ENCODE data around the gene CFAP107.
"Not testable (repeated sequence)": the region's sequence is repeated elsewhere in the genome, so short reads cannot be mapped to it uniquely, and the experiment has no call there.

Gene CFAP107

GRCh38 chr1:12714710-12715475 is 31.1 kb upstream of the CFAP107 start:
- H3K9ac ChIP-seq (ENCODE audit: low read length): no peak overlapping the region
- H3K9me3 ChIP-seq (ENCODE audit: control insufficient read depth, low read length): no peaks in the 10 kb centered on the region
- H3K4me1 ChIP-seq (ENCODE audit: control insufficient read depth, insufficient read depth, low read length): no peaks in the 10 kb centered on the region
- H3K4me3 ChIP-seq (ENCODE audit: low read length): no peak overlapping the region
- no peaks in the 10 kb centered on the region for H3K36me3 ChIP-seq (ENCODE audit: control insufficient read depth, insufficient read depth, low read length)
- no peaks in the 10 kb centered on the region for H3K27me3 ChIP-seq (ENCODE audit: control insufficient read depth, insufficient read depth, low read length)

- no peaks in the 10 kb centered on the region for H3K36me3 ChIP-seq (ENCODE audit: control insufficient read depth, insufficient read depth, low read length)
- no peak within 1 kb of the TSS for H3K4me3 ChIP-seq (ENCODE audit: low read length)
- H3K9ac ChIP-seq (ENCODE audit: low read length): no peak within 1 kb of the TSS
- no peaks in the 10 kb centered on the region for H3K4me1 ChIP-seq (ENCODE audit: control insufficient read depth, insufficient read depth, low read length)
- no peaks in the 10 kb centered on the region for H3K27me3 ChIP-seq (ENCODE audit: control insufficient read depth, insufficient read depth, low read length)
- H3K9me3 ChIP-seq (ENCODE audit: control insufficient read depth, low read length): no peaks in the 10 kb centered on the region
Measured at GRCh38 chr1:12715896-12716437, 30.0 kb upstream of the CFAP107 start, which contains the start of gene AADACL3. Gene AADACL3 (plus strand): TSS chr1:12716110. CDS start chr1:12716177, 67 bp downstream.

DNA sequence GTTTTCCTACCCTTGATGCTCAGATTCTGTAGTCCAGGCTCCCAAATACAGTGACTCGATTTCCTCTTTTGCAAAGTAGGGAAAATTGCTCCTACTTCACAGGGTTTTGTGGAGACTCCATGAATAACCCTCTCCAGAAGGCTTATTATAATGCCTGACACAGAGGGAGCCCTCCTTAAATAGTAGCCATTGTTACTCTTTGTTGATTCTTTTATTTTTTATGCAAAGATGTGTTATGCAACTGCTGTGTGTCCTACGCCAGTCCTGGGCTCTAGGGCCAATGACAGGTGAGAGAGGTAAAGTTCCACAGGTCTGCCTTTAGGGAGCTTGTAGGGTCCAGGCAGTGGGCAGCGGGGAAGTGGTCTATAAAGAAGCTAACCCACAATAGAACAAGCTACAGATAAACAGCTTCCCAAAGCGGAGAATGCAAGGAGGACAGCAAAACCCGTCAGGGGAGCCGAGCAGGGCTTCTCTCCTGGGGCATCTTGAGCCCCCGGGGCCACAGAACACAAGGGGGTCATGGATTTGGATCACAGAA is 28.6 kb upstream of the CFAP107 start:
- Histone ChIP-seq H3K9ac (ENCODE audit: low read length) (no peak overlapping the region), H3K4me3 (ENCODE audit: low read length) (no peak overlapping the region), H3K27me3 (ENCODE audit: control insufficient read depth, insufficient read depth, low read length) (no peaks in the 10 kb centered on the region), H3K36me3 (ENCODE audit: control insufficient read depth, insufficient read depth, low read length) (no peaks in the 10 kb centered on the region), H3K4me1 (ENCODE audit: control insufficient read depth, insufficient read depth, low read length) (no peaks in the 10 kb centered on the region), H3K9me3 (ENCODE audit: control insufficient read depth, low read length) (no peaks in the 10 kb centered on the region)

GRCh38 chr1:12722626-12723025 is 23.4 kb upstream of the CFAP107 start:
- no peaks in the 10 kb centered on the region for H3K9me3 ChIP-seq (ENCODE audit: control insufficient read depth, low read length)
- H3K4me1 ChIP-seq (ENCODE audit: control insufficient read depth, insufficient read depth, low read length): no peaks in the 10 kb centered on the region
- H3K27me3 ChIP-seq (ENCODE audit: control insufficient read depth, insufficient read depth, low read length): peaks cover 6% of the 10 kb centered on the region
- no peaks in the 10 kb centered on the region for H3K36me3 ChIP-seq (ENCODE audit: control insufficient read depth, insufficient read depth, low read length)
- no peak overlapping the region for H3K9ac ChIP-seq (ENCODE audit: low read length)
- H3K4me3 ChIP-seq (ENCODE audit: low read length): no peak overlapping the region

GRCh38 chr1:12728391-12728790 is 17.6 kb upstream of the CFAP107 start:
- no peaks in the 10 kb centered on the region for H3K4me1 ChIP-seq (ENCODE audit: control insufficient read depth, insufficient read depth, low read length)
- peaks cover 6% of the 10 kb centered on the region for H3K27me3 ChIP-seq (ENCODE audit: control insufficient read depth, insufficient read depth, low read length)
- H3K9me3 ChIP-seq (ENCODE audit: control insufficient read depth, low read length): no peaks in the 10 kb centered on the region
- no peak overlapping the region for H3K4me3 ChIP-seq (ENCODE audit: low read length)
- H3K9ac ChIP-seq (ENCODE audit: low read length): no peak overlapping the region
- no peaks in the 10 kb centered on the region for H3K36me3 ChIP-seq (ENCODE audit: control insufficient read depth, insufficient read depth, low read length)

- H3K4me1 ChIP-seq (ENCODE audit: control insufficient read depth, insufficient read depth, low read length): no peaks in the 10 kb centered on the region
- no peak overlapping the region for H3K4me3 ChIP-seq (ENCODE audit: low read length)
- H3K27me3 ChIP-seq (ENCODE audit: control insufficient read depth, insufficient read depth, low read length): peaks cover 6% of the 10 kb centered on the region
- no peak overlapping the region for H3K9ac ChIP-seq (ENCODE audit: low read length)
- H3K36me3 ChIP-seq (ENCODE audit: control insufficient read depth, insufficient read depth, low read length): no peaks in the 10 kb centered on the region
- no peaks in the 10 kb centered on the region for H3K9me3 ChIP-seq (ENCODE audit: control insufficient read depth, low read length)
Measured at GRCh38 chr1:12730156-12730555, 15.8 kb upstream of the CFAP107 start.

DNA sequence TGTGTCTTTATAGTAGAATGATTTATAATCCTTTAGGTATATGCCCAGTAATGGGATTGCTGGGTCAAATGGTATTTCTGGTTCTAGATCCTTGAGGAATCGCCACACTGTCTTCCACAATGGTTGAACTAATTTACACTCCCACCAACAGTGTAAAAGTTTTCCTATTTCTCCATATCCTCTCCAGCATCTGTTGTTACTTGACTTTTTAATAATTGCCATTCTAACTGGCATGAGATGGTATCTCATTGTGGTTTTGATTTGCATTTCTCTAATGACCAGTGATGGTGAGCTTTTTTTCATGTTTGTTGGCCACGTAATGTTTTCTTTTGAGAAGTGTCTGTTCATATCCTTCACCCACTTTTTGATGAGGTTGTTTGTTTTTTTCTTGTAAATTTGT is 14.9 kb upstream of the CFAP107 start:
- not testable (repeated sequence) for H3K9me3 ChIP-seq (ENCODE audit: control insufficient read depth, low read length); H3K27me3 ChIP-seq (ENCODE audit: control insufficient read depth, insufficient read depth, low read length)

GRCh38 chr1:12734651-12735050 is 11.3 kb upstream of the CFAP107 start:
- Histone ChIP-seq H3K9ac (ENCODE audit: low read length) (no peak overlapping the region), H3K4me1 (ENCODE audit: control insufficient read depth, insufficient read depth, low read length) (no peaks in the 10 kb centered on the region), H3K4me3 (ENCODE audit: low read length) (no peak overlapping the region), H3K27me3 (ENCODE audit: control insufficient read depth, insufficient read depth, low read length) (no peaks in the 10 kb centered on the region), H3K9me3 (ENCODE audit: control insufficient read depth, low read length) (no peaks in the 10 kb centered on the region), H3K36me3 (ENCODE audit: control insufficient read depth, insufficient read depth, low read length) (no peaks in the 10 kb centered on the region)

More for the DNA sequence above, 14.9 kb upstream of the CFAP107 start:
- H3K36me3 ChIP-seq (ENCODE audit: control insufficient read depth, insufficient read depth, low read length); H3K9ac ChIP-seq (ENCODE audit: low read length); H3K4me3 ChIP-seq (ENCODE audit: low read length); H3K4me1 ChIP-seq (ENCODE audit: control insufficient read depth, insufficient read depth, low read length): not testable (repeated sequence)

DNA sequence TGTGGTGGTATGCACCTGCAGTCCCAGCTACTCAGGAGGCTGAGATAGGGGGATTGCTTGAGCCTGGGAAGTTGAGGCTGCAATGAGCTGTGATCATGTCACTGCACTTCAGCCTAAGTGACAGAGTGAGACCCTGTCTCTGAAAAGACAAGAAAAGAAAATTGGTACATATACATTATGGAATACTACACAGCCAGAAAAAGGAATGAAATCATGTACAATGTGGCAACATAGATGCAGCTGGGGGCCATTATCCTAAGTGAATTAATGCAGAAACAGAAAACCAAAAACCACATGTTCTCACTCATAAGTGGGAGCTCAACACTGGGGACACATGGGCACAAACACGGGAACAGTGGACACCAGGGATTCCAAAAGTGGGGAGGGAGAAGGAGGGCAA is 7.1 kb upstream of the CFAP107 start:
- Histone ChIP-seq H3K4me1 (ENCODE audit: control insufficient read depth, insufficient read depth, low read length) (no peaks in the 10 kb centered on the region), H3K9ac (ENCODE audit: low read length) (no peak overlapping the region), H3K27me3 (ENCODE audit: control insufficient read depth, insufficient read depth, low read length) (no peaks in the 10 kb centered on the region), H3K36me3 (ENCODE audit: control insufficient read depth, insufficient read depth, low read length) (no peaks in the 10 kb centered on the region), H3K9me3 (ENCODE audit: control insufficient read depth, low read length) (no peaks in the 10 kb centered on the region), H3K4me3 (ENCODE audit: low read length) (no peak overlapping the region)

DNA sequence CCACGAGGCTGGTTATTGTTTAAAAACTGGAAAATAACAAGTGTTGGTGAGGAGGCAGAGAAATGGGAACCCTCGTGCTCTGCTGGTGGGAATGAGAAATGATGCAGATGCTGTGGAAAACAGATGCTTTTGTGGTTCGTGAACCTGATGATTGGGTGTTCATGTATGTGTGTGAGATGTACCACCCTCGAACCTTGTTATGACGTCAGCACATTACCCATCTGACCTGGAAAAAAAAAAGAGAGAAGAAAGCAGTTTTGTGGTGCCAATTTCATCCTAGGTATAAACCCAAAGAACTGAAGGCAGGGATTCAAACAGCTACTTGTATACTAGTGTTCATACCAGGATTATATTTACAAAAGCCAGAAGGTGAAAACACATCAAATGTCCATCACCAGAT is 6.4 kb upstream of the CFAP107 start:
- Histone ChIP-seq H3K27me3 (ENCODE audit: control insufficient read depth, insufficient read depth, low read length) (no peaks in the 10 kb centered on the region), H3K9me3 (ENCODE audit: control insufficient read depth, low read length) (no peaks in the 10 kb centered on the region), H3K36me3 (ENCODE audit: control insufficient read depth, insufficient read depth, low read length) (no peaks in the 10 kb centered on the region), H3K4me3 (ENCODE audit: low read length) (no peak overlapping the region), H3K4me1 (ENCODE audit: control insufficient read depth, insufficient read depth, low read length) (no peaks in the 10 kb centered on the region), H3K9ac (ENCODE audit: low read length) (no peak overlapping the region)

DNA sequence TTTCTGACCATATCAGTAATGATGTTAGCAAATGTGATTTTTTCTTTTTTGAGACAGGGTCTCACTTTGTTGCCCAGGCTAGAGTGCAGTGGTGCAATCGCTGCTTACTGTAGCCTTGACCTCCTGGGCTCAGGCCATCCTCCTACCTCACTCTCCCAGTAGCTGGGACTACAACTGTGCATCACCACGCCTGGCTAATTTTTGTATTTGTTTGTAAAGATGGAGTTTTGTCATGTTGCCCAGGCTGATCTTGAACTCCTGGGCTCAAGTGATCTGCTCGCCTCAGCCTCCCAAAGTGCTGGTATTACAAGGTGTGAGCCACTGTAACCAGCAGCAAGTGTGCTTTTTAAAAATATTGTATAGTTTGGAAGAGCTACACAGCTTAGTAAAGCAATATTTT is 4.1 kb upstream of the CFAP107 start:
- Histone ChIP-seq H3K36me3 (ENCODE audit: control insufficient read depth, insufficient read depth, low read length) (no peaks in the 10 kb centered on the region), H3K9ac (ENCODE audit: low read length) (no peak overlapping the region), H3K9me3 (ENCODE audit: control insufficient read depth, low read length) (no peaks in the 10 kb centered on the region), H3K4me3 (ENCODE audit: low read length) (no peak overlapping the region), H3K27me3 (ENCODE audit: control insufficient read depth, insufficient read depth, low read length) (no peaks in the 10 kb centered on the region), H3K4me1 (ENCODE audit: control insufficient read depth, insufficient read depth, low read length) (no peaks in the 10 kb centered on the region)

DNA sequence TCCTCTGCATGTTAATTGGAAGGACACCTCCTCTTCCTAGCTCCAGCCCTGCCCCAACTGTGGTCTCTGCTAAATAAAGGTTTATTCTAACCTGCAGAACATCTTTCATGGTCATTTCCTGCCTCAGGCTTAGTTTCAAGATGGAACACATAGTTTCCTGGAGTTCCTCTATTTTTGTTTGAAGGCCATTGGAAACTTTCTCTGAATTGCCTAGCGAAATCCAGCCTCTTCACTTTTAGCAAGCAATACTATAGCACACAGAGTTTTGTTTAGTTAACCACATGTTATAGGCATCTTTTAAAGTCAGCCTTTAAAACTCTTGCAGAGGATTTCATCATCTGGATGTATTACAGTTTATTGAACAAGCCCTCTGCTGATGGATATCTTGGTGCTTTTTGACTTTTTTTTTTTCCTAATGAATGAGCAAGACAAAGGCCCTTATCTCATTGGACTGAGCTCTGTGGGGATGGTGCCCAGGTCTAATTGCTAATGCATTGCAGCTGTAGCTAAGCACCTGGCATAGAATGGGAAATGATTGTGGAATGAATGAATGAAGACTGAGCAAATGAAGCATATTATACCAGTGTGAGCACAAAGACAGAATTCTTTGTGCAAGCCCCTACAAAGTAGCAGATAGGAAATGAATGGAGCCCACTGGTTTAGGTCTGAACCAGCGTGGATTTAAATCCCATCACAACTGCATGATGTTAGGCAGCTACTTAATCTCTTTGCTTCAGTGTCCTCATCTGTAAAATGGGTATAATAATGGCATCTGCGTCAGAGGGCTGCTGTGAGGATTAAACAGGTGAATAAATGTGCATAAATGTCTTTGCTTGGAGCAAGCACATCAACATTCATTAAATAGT is 641 bp upstream of the CFAP107 start:
- no peak overlapping the region for H3K4me3 ChIP-seq (ENCODE audit: low read length)
- H3K4me1 ChIP-seq (ENCODE audit: control insufficient read depth, insufficient read depth, low read length): no peaks in the 10 kb centered on the region
- no peaks in the 10 kb centered on the region for H3K9me3 ChIP-seq (ENCODE audit: control insufficient read depth, low read length)
- H3K9ac ChIP-seq (ENCODE audit: low read length): no peak overlapping the region
- H3K27me3 ChIP-seq (ENCODE audit: control insufficient read depth, insufficient read depth, low read length): no peaks in the 10 kb centered on the region
- H3K36me3 ChIP-seq (ENCODE audit: control insufficient read depth, insufficient read depth, low read length): no peaks in the 10 kb centered on the region
